A673 (cell line): ENCODE measurements around the gene PADI6. TPM values are rescaled to one million over a fixed set of nuclear protein-coding genes. Genes with fewer than 3 reads are reported as not detected.

ENCODE experiments used
- BruUV-seq: library from RNA; stranded (reverse); fragments of 400-500 nt; replicated peaks from 2 replicates; lab custom pipeline; 2021; lab: Mats Ljungman, UMichigan
- CTCF ChIA-PET: fragments of 300-600 bp; sonication (Branson Sonifier 250); formaldehyde crosslinking; loops from one replicate; lab custom pipeline; 2022; ENCODE audit warnings: antibody characterized with exemption; lab: Charles Lee
- POLR2A ChIA-PET: fragments of 300-600 bp; sonication (Branson Sonifier 250); formaldehyde crosslinking; loops from one replicate; lab custom pipeline; 2022; ENCODE audit warnings: antibody characterized with exemption; ENCODE audit not compliant: low non-redundant PET; lab: Charles Lee
- DNase-seq: peaks from one replicate; pipeline ENCODE4 v3.0.0-alpha.2; 2015; ENCODE audit warnings: low spot score
- H3K27ac ChIP-seq: fragments of 200-600 bp; sonication (generic); 2 replicates; pipeline ENCODE4 v1.5.1; 2016; ENCODE audit warnings: mixed run types, low read depth, mild to moderate bottlenecking, mixed read lengths, antibody characterized with exemption, low read length; ENCODE audit not compliant: poor library complexity, severe bottlenecking
- H3K27me3 ChIP-seq: fragments of 200-600 bp; sonication (generic); replicated peaks from 2 replicates; pipeline ENCODE4 v1.6.1; 2017; ENCODE audit warnings: mixed run types, low read depth, mild to moderate bottlenecking, mixed read lengths, antibody characterized with exemption, low read length; ENCODE audit not compliant: insufficient read depth, poor library complexity
- H3K36me3 ChIP-seq: fragments of 200-600 bp; sonication (generic); 2 replicates; pipeline ENCODE4 v1.6.1; 2016; ENCODE audit warnings: mixed run types, mild to moderate bottlenecking, mixed read lengths, antibody characterized with exemption, low read length; ENCODE audit not compliant: insufficient read depth, poor library complexity, severe bottlenecking
- H3K4me1 ChIP-seq: fragments of 200-600 bp; sonication (generic); 2 replicates; pipeline ENCODE4 v1.6.1; 2017; ENCODE audit warnings: mixed run types, mild to moderate bottlenecking, mixed read lengths, antibody characterized with exemption, low read length; ENCODE audit not compliant: insufficient read depth, poor library complexity, severe bottlenecking
- H3K4me3 ChIP-seq: fragments of 200-600 bp; sonication (generic); 2 replicates; pipeline ENCODE4 v1.5.1; 2016; ENCODE audit warnings: low read depth, mixed run types, mild to moderate bottlenecking, mixed read lengths, low read length; ENCODE audit not compliant: poor library complexity, severe bottlenecking
- H3K9me3 ChIP-seq: fragments of 200-600 bp; sonication (generic); 2 replicates; pipeline ENCODE4 v1.6.1; 2016; ENCODE audit warnings: mixed run types, low read depth, mild to moderate bottlenecking, mixed read lengths, antibody characterized with exemption, low read length; ENCODE audit not compliant: poor library complexity, severe bottlenecking
- EZH2 ChIP-seq: fragments of 200-600 bp; sonication (generic); IDR thresholded peaks from 2 replicates; pipeline ENCODE4 v1.6.1; 2017; ENCODE audit warnings: borderline replicate concordance, low read depth, mild to moderate bottlenecking, mixed read lengths, antibody characterized with exemption, low read length; ENCODE audit not compliant: poor library complexity, severe bottlenecking
- intact Hi-C: fragments of 100-400 bp; cut with micrococcal nuclease; formaldehyde crosslinking; loops from one replicate; pipeline ENCODE4 v1.10.0; 2022; ENCODE audit not compliant: unreplicated experiment
- total RNA-seq: library from RNA; stranded (reverse); gene quantifications from 2 replicates; pipeline ENCODE4 v1.2.3, GENCODE V29; 2021
- TF ChIP-seq, protein P1 (sequence below): fragments of 300-800, 200-600 bp; sonication (generic); conservative IDR thresholded peaks from 2 replicates; pipeline ENCODE4 v1.5.1; 2017; ENCODE audit warnings: low read depth, mild to moderate bottlenecking, antibody characterized with exemption, low read length, moderate library complexity, mixed read lengths

PADI6 gene
- total RNA-seq, 1 experiment from 2014 or later = not detected

GRCh38 chr1:17355898-17356297 lies 16.1 kb upstream of the PADI6 start:
- POLR2A ChIA-PET = no interaction called here
- H3K36me3 ChIP-seq = no peaks in the 10 kb centered on the region
- intact Hi-C loops = no loop called here
- CTCF ChIA-PET = no interaction called here
- no peak for TF ChIP-seq EZH2
- TF ChIP-seq, protein P1, sequence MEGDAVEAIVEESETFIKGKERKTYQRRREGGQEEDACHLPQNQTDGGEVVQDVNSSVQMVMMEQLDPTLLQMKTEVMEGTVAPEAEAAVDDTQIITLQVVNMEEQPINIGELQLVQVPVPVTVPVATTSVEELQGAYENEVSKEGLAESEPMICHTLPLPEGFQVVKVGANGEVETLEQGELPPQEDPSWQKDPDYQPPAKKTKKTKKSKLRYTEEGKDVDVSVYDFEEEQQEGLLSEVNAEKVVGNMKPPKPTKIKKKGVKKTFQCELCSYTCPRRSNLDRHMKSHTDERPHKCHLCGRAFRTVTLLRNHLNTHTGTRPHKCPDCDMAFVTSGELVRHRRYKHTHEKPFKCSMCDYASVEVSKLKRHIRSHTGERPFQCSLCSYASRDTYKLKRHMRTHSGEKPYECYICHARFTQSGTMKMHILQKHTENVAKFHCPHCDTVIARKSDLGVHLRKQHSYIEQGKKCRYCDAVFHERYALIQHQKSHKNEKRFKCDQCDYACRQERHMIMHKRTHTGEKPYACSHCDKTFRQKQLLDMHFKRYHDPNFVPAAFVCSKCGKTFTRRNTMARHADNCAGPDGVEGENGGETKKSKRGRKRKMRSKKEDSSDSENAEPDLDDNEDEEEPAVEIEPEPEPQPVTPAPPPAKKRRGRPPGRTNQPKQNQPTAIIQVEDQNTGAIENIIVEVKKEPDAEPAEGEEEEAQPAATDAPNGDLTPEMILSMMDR = no peak
- no peak overlapping the region for H3K27ac ChIP-seq
- BruUV-seq = no TSS peak
- H3K4me3 ChIP-seq = no peak overlapping the region
- H3K4me1 ChIP-seq = no peaks in the 10 kb centered on the region
- DNase-seq = no peak
- no peaks in the 10 kb centered on the region for H3K27me3 ChIP-seq
- H3K9me3 ChIP-seq = no peaks in the 10 kb centered on the region

DNA sequence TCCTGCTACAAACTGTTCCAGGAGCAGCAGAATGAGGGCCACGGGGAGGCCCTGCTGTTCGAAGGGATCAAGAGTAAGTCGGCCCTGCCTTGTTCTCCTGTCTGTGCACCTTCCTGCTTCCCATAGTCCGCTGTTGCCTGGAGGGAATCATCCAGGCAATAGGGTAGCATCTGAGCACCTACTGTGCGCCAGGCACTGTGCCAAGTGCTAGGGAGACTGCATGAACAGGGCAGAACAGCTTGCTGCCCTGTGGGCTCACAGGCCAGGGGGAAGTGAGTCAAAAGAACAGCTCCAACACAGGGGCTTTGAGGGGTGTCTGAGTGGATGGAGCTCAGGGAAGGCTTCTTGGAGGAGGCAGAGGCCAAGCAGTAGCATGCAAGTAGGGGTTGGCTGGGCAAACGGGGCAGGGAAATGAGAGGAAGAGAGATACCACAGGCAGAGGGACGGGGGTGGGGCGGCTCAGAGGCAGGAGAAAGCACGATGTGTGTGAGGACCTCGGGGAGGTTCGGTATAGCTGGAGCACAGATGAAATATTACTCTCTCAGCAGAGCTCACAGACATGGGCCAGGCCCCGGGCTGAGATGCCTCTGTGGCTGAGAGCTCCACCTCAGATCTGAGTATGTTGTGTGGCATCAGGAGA lies 15.5 kb upstream of the PADI6 start:
- DNase-seq = no peak
- ChIA-PET POLR2A (no interaction called here), CTCF (no interaction called here)
- no peak overlapping the region for H3K4me3 ChIP-seq
- no peaks in the 10 kb centered on the region for H3K9me3 ChIP-seq
- BruUV-seq = no TSS peak
- H3K36me3 ChIP-seq = no peaks in the 10 kb centered on the region
- H3K27ac ChIP-seq = no peak overlapping the region
- H3K27me3 ChIP-seq = no peaks in the 10 kb centered on the region
- no peaks in the 10 kb centered on the region for H3K4me1 ChIP-seq
- TF ChIP-seq EZH2 = no peak
- TF ChIP-seq, protein P1 = no peak
- intact Hi-C loops = no loop called here

GRCh38 chr1:17358557-17358956 lies 13.4 kb upstream of the PADI6 start:
- TF ChIP-seq, protein P1 = no peak
- TF ChIP-seq EZH2 = no peak
- no peaks in the 10 kb centered on the region for H3K36me3 ChIP-seq
- H3K9me3 ChIP-seq = no peaks in the 10 kb centered on the region
- CTCF ChIA-PET = no interaction called here
- intact Hi-C loops = no loop called here
- no peak for DNase-seq
- H3K4me3 ChIP-seq = no peak overlapping the region
- H3K27me3 ChIP-seq = no peaks in the 10 kb centered on the region
- no peak overlapping the region for H3K27ac ChIP-seq
- POLR2A ChIA-PET = no interaction called here
- no TSS peak for BruUV-seq
- no peaks in the 10 kb centered on the region for H3K4me1 ChIP-seq
